CD4-positive, alpha-beta T cell treated with Interleukin-17A for 4 hours (primary cell): ENCODE measurements around the gene VOPP1.

ENCODE experiments used
- DNase-seq: peaks from one replicate; pipeline ENCODE4 v3.0.0-alpha.2; 2020; ENCODE audit warnings: mixed read lengths

Gene VOPP1

GRCh38 chr7:55427342-55427741, 145.0 kb downstream of the VOPP1 start:
- no peak for DNase-seq

DNA sequence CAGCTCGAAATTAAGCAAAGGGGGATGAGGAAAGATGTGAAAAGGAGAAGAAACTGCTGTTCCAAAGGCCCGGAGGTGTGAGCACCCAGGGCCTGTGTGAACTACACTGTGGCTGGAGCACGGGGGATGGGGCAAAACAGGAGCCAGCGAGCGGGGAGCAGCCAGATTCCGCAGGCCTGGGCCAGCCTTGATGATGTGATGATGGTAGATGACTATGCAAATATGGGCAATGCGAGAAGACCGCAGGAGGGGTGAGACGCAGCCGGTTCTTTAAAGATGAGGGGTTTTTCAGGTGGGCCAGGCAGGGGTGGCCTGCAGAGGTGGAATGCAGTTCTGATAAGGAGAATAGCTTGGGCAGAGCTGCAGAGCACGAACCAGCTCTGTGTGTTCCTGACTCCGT, 145.6 kb downstream of the VOPP1 start:
- DNase-seq: no peak

DNA sequence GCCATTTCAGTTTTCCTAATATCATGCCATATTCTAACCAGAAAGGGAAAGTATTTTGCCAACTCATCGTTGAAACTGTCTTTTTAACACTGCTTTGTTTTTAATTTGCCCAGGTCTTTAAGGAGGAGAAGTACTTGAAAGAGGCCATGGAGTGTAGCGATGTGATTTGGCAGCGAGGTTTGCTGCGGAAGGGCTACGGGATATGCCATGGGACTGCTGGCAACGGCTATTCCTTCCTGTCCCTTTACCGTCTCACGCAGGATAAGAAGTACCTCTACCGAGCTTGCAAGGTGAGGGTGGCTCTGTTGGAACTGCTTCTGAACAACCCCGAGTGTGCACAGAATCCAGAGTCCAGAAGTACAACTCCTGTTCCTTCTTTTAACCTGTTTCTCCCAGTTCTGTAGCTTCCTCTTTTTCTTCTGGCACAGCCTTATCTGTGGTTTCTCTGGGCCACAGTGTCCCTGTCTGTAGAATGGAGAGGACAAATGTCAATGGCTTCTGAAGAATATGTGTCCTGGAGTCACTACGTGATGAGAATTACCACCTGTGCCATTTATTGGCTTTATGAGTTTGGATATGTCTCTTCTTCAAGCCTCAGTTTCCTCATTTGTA, 147.1 kb downstream of the VOPP1 start:
- no peak for DNase-seq

GRCh38 chr7:55423891-55424290, 148.4 kb downstream of the VOPP1 start:
- no peak for DNase-seq

DNA sequence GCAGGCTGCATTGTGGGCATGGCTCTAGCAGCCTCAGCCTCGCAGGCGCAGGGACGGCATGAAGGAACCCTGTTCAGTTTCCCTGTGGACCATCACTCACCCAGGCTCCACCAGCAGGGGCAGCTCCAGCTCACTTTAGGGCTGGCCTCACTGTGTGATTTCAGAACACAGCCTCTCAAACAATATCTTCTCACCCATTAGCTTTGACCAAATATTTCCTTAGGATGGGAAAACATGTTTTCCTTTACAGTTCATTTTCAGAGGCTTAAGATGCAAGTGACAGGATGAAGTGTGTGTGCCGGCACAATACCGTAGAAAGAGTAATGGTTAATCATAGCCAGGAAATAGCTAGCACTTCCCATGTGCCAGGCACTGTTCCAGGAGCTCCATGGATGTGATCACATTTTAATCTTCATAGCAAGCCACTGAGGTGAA, 149.0 kb downstream of the VOPP1 start:
- no peak for DNase-seq
